IgD-negative memory B cell (primary cell): ENCODE data around the gene PPFIBP2. TPM values are rescaled to one million over a fixed set of nuclear protein-coding genes. Genes with fewer than 3 reads are reported as not detected.

Experiments
- H3K27ac Mint-ChIP-seq, 3 donors: one replicate each; pipeline ENCODE4 v1.8.0; 2020 to 2022; ENCODE audit warnings: mild to moderate bottlenecking in 3 of 3, mixed read lengths in 3 of 3, moderate library complexity in 1 of 3
- H3K27me3 Mint-ChIP-seq: one replicate; pipeline ENCODE4 v1.8.0; 2021; ENCODE audit warnings: mixed read lengths
- H3K36me3 Mint-ChIP-seq: one replicate; pipeline ENCODE4 v1.8.0; 2020; ENCODE audit warnings: mild to moderate bottlenecking, mixed read lengths
- H3K4me1 Mint-ChIP-seq, 3 donors: one replicate each; pipeline ENCODE4 v1.8.0; 2020 to 2022; ENCODE audit warnings: mixed read lengths in 3 of 3, mild to moderate bottlenecking in 1 of 3
- H3K4me3 Mint-ChIP-seq, 4 donors: one replicate each; pipeline ENCODE4 v1.8.0; 2020 to 2022; ENCODE audit warnings: mild to moderate bottlenecking in 4 of 4, mixed read lengths in 4 of 4, moderate library complexity in 3 of 4
- H3K9me3 Mint-ChIP-seq, 3 donors: one replicate each; pipeline ENCODE4 v1.8.0; 2020 to 2021; ENCODE audit warnings: mixed read lengths in 3 of 3, mild to moderate bottlenecking in 1 of 3
- polyA plus RNA-seq: library from polyadenylated mRNA; unstranded; fragments of 300-500 nt; fragmentation: Illumina TruSeq; gene quantifications from one replicate; pipeline ENCODE4 v1.2.3, GENCODE V29; 2021

PPFIBP2 gene
- polyA plus RNA-seq, 1 donor from 2014 or later: 29.1 TPM

- Mint-ChIP-seq H3K4me3 (no peak overlapping the region), H3K36me3 (peaks cover 9% of the 10 kb centered on the region), H3K27me3 (no peaks in the 10 kb centered on the region), H3K9me3 (no peaks in the 10 kb centered on the region), H3K4me1 (peaks cover 0 to 2% (median 0%) of the 10 kb centered on the region in 3 donors), H3K27ac (no peak overlapping the region)
Observed at GRCh38 chr11:7612056-7612660, 98.4 kb downstream of the PPFIBP2 start.

- Mint-ChIP-seq H3K4me3 (no peak overlapping the region), H3K9me3 (no peaks in the 10 kb centered on the region), H3K27ac (no peak overlapping the region), H3K36me3 (peaks cover 9% of the 10 kb centered on the region), H3K27me3 (no peaks in the 10 kb centered on the region), H3K4me1 (peaks cover 0 to 2% (median 0%) of the 10 kb centered on the region in 3 donors)
Observed at GRCh38 chr11:7612661-7613393, 99.0 kb downstream of the PPFIBP2 start.

GRCh38 chr11:7613394-7613720 lies 99.6 kb downstream of the PPFIBP2 start:
- Mint-ChIP-seq H3K4me3 (no peak overlapping the region), H3K27me3 (no peaks in the 10 kb centered on the region), H3K4me1 (peaks cover 0 to 2% (median 0%) of the 10 kb centered on the region in 3 donors), H3K27ac (no peak overlapping the region), H3K9me3 (no peaks in the 10 kb centered on the region), H3K36me3 (peaks cover 12% of the 10 kb centered on the region)

- H3K27ac Mint-ChIP-seq: no peak overlapping the region
- no peak overlapping the region for H3K4me3 Mint-ChIP-seq
- peaks cover 9% of the 10 kb centered on the region for H3K36me3 Mint-ChIP-seq
- no peaks in the 10 kb centered on the region for H3K9me3 Mint-ChIP-seq
- H3K27me3 Mint-ChIP-seq: no peaks in the 10 kb centered on the region
- peaks cover 0 to 2% (median 0%) of the 10 kb centered on the region in 3 donors for H3K4me1 Mint-ChIP-seq
Observed at GRCh38 chr11:7614656-7615055, 100.9 kb downstream of the PPFIBP2 start.

- Mint-ChIP-seq H3K9me3 (no peaks in the 10 kb centered on the region), H3K4me3 (no peak overlapping the region), H3K27me3 (no peaks in the 10 kb centered on the region), H3K36me3 (peaks cover 7% of the 10 kb centered on the region), H3K27ac (no peak overlapping the region), H3K4me1 (peaks cover 0 to 2% (median 0%) of the 10 kb centered on the region in 3 donors)
Observed at GRCh38 chr11:7617032-7617431, 103.2 kb downstream of the PPFIBP2 start.

- Mint-ChIP-seq H3K27ac (no peak overlapping the region), H3K27me3 (no peaks in the 10 kb centered on the region), H3K36me3 (peaks cover 13% of the 10 kb centered on the region)
Observed at GRCh38 chr11:7619322-7619721, 105.5 kb downstream of the PPFIBP2 start.

GRCh38 chr11:7621090-7621489 lies 107.3 kb downstream of the PPFIBP2 start:
- H3K27ac Mint-ChIP-seq: no peak overlapping the region
- no peak overlapping the region for H3K4me3 Mint-ChIP-seq
- no peaks in the 10 kb centered on the region for H3K9me3 Mint-ChIP-seq

More at GRCh38 chr11:7619322-7619721, 105.5 kb downstream of the PPFIBP2 start:
- Mint-ChIP-seq H3K4me1 (peaks cover 0 to 2% (median 0%) of the 10 kb centered on the region in 3 donors), H3K4me3 (no peak overlapping the region), H3K9me3 (no peaks in the 10 kb centered on the region)

GRCh38 chr11:7621554-7621953 lies 107.8 kb downstream of the PPFIBP2 start:
- H3K4me1 Mint-ChIP-seq: no peaks in the 10 kb centered on the region
- no peaks in the 10 kb centered on the region for H3K27me3 Mint-ChIP-seq
- peaks cover 12% of the 10 kb centered on the region for H3K36me3 Mint-ChIP-seq
- H3K4me3 Mint-ChIP-seq: no peak overlapping the region
- no peaks in the 10 kb centered on the region for H3K9me3 Mint-ChIP-seq
- H3K27ac Mint-ChIP-seq: no peak overlapping the region

More at GRCh38 chr11:7621090-7621489, 107.3 kb downstream of the PPFIBP2 start:
- H3K27me3 Mint-ChIP-seq: no peaks in the 10 kb centered on the region
- no peaks in the 10 kb centered on the region for H3K4me1 Mint-ChIP-seq
- H3K36me3 Mint-ChIP-seq: peaks cover 14% of the 10 kb centered on the region

- Mint-ChIP-seq H3K4me1 (no peaks in the 10 kb centered on the region), H3K36me3 (peaks cover 13% of the 10 kb centered on the region), H3K27me3 (no peaks in the 10 kb centered on the region), H3K9me3 (no peaks in the 10 kb centered on the region), H3K27ac (no peak overlapping the region), H3K4me3 (no peak overlapping the region)
Observed at GRCh38 chr11:7622721-7623120, 108.9 kb downstream of the PPFIBP2 start.

GRCh38 chr11:7628660-7629059 lies 114.9 kb downstream of the PPFIBP2 start:
- Mint-ChIP-seq H3K4me1 (no peaks in the 10 kb centered on the region), H3K4me3 (no peak overlapping the region), H3K27me3 (no peaks in the 10 kb centered on the region), H3K9me3 (no peaks in the 10 kb centered on the region), H3K27ac (no peak overlapping the region), H3K36me3 (peaks cover 8% of the 10 kb centered on the region)

- H3K27me3 Mint-ChIP-seq: no peaks in the 10 kb centered on the region
- no peaks in the 10 kb centered on the region for H3K4me1 Mint-ChIP-seq
- no peaks in the 10 kb centered on the region for H3K9me3 Mint-ChIP-seq
- H3K4me3 Mint-ChIP-seq: no peak overlapping the region
- peaks cover 7% of the 10 kb centered on the region for H3K36me3 Mint-ChIP-seq
- H3K27ac Mint-ChIP-seq: no peak overlapping the region
Observed at GRCh38 chr11:7630002-7630401, 116.2 kb downstream of the PPFIBP2 start.

- H3K4me1 Mint-ChIP-seq: no peaks in the 10 kb centered on the region
- H3K27ac Mint-ChIP-seq: no peak overlapping the region
- H3K36me3 Mint-ChIP-seq: peaks cover 9% of the 10 kb centered on the region
Observed at GRCh38 chr11:7632211-7632610, 118.4 kb downstream of the PPFIBP2 start.

GRCh38 chr11:7635137-7635536 lies 121.3 kb downstream of the PPFIBP2 start:
- no peak overlapping the region for H3K4me3 Mint-ChIP-seq
- H3K27ac Mint-ChIP-seq: peak overlapping the region in 1 of 3 donors; percentile 48
- no peaks in the 10 kb centered on the region for H3K27me3 Mint-ChIP-seq
- H3K9me3 Mint-ChIP-seq: no peaks in the 10 kb centered on the region
- peaks cover 5 to 10% (median 5%) of the 10 kb centered on the region in 3 donors for H3K4me1 Mint-ChIP-seq
- peaks cover 10% of the 10 kb centered on the region for H3K36me3 Mint-ChIP-seq

More at GRCh38 chr11:7632211-7632610, 118.4 kb downstream of the PPFIBP2 start:
- Mint-ChIP-seq H3K9me3 (no peaks in the 10 kb centered on the region), H3K27me3 (no peaks in the 10 kb centered on the region), H3K4me3 (no peak overlapping the region)

- Mint-ChIP-seq H3K9me3 (no peaks in the 10 kb centered on the region), H3K27me3 (no peaks in the 10 kb centered on the region), H3K36me3 (peaks cover 11% of the 10 kb centered on the region), H3K4me3 (no peak overlapping the region), H3K27ac (no peak overlapping the region), H3K4me1 (peaks cover 5 to 10% (median 5%) of the 10 kb centered on the region in 3 donors)
Observed at GRCh38 chr11:7635708-7636107, 121.9 kb downstream of the PPFIBP2 start.

GRCh38 chr11:7636350-7636749 lies 122.6 kb downstream of the PPFIBP2 start:
- H3K36me3 Mint-ChIP-seq: peaks cover 12% of the 10 kb centered on the region
- no peaks in the 10 kb centered on the region for H3K9me3 Mint-ChIP-seq
- peaks cover 5 to 10% (median 5%) of the 10 kb centered on the region in 3 donors for H3K4me1 Mint-ChIP-seq
- H3K27ac Mint-ChIP-seq: no peak overlapping the region
- H3K4me3 Mint-ChIP-seq: no peak overlapping the region
- H3K27me3 Mint-ChIP-seq: no peaks in the 10 kb centered on the region
